Fibroblast of villous mesenchyme (primary cell): ENCODE results near the gene GRPEL1. TPM values are rescaled to one million over a fixed set of nuclear protein-coding genes. Genes with fewer than 3 reads are reported as not detected.

Source experiments
- DNase-seq: peaks from one replicate; pipeline ENCODE4 v3.0.0-alpha.2; 2010; ENCODE audit warnings: low read depth
- H3K4me3 ChIP-seq: 2 replicates; pipeline ENCODE4 v1.5.1; 2011; ENCODE audit warnings: low read depth, mild to moderate bottlenecking, low read length
- total RNA-seq: library from RNA; depleted of rRNA; stranded (reverse); fragments of >200 nt; gene quantifications from 2 replicates; pipeline ENCODE4 v1.2.3, GENCODE V29; 2012
- TF ChIP-seq, protein P1 (sequence below): IDR thresholded peaks from 2 replicates; pipeline ENCODE4 v1.5.1; 2012; ENCODE audit warnings: low read depth, mild to moderate bottlenecking, low read length; ENCODE audit not compliant: insufficient read depth

Gene GRPEL1
- total RNA-seq, 1 donor = 32.8 TPM

DNA sequence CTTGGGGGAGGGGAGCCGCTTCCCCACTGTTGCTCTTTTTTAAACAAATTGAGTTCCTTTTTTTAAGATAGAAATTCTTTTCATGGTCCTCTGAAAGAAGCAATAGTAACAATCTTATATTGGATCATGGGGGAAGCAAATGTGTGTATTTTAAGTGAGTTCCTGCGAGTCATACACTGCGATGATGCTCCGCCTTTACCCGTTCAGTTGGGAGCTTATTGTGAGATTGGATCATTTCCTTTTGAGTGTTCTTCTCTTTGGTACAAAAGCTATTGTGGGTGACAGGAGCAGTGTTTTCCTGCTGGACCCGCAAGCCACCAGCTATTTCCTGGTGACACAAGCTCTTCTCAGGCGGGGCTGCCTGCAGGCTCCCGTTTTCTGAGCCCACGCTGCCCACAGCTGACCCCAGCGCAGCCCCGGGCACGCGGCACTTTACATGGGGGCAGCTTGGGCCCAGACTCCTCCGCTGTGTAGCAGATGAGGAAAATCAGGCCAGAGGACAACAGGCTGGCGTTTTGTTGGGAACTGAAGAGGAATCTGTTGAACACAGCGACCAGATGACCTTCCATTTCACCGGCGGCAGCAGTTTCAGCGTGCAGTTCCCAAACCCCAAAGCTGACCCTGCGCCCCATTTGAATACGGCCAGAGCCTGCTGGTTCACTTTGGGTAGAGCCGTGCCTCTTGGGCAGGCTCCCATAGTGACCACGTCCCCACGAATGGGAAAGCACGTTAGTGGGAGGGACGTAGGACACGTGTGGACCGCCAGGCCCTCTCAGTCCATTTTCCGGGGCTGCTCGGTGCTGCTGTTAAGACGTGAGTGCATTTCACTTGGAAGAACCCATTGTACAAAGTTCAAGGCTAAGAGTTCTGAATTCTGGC lies 12.5 kb downstream of the GRPEL1 start:
- no peak for DNase-seq
- TF ChIP-seq, protein P1, sequence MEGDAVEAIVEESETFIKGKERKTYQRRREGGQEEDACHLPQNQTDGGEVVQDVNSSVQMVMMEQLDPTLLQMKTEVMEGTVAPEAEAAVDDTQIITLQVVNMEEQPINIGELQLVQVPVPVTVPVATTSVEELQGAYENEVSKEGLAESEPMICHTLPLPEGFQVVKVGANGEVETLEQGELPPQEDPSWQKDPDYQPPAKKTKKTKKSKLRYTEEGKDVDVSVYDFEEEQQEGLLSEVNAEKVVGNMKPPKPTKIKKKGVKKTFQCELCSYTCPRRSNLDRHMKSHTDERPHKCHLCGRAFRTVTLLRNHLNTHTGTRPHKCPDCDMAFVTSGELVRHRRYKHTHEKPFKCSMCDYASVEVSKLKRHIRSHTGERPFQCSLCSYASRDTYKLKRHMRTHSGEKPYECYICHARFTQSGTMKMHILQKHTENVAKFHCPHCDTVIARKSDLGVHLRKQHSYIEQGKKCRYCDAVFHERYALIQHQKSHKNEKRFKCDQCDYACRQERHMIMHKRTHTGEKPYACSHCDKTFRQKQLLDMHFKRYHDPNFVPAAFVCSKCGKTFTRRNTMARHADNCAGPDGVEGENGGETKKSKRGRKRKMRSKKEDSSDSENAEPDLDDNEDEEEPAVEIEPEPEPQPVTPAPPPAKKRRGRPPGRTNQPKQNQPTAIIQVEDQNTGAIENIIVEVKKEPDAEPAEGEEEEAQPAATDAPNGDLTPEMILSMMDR = no peak
- no peak overlapping the region for H3K4me3 ChIP-seq

DNA sequence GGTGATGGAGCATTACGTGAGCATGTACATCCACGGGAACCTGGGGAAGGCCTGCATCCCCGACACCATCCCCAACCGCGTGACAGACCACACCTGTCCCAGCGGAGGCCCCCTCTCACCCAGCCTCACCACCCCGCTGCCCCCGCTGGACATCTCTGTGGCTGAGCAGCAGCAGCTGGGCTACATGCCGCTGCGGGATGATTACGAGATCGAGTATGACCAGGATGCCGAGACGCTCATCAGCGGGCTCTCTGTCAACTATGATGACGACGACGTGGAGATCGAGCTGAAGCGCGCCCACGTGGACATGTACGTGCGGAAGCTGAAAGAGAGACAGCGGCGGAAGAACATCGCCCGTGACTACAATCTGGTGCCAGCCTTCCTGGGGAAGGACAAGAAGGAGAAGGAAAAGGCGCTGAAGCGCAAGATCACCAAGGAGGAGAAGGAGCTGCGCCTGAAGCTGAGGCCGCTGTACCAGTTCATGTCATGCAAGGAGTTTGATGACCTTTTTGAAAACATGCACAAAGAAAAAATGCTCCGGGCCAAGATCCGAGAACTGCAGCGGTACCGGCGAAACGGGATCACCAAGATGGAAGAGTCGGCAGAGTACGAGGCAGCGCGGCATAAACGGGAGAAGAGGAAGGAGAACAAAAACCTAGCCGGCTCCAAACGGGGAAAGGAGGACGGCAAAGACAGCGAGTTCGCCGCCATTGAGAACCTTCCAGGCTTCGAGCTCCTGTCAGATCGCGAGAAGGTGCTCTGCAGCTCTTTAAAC lies 13.6 kb downstream of the GRPEL1 start:
- DNase-seq = no peak
- H3K4me3 ChIP-seq = no peak overlapping the region
- TF ChIP-seq, protein P1 = no peak

DNA sequence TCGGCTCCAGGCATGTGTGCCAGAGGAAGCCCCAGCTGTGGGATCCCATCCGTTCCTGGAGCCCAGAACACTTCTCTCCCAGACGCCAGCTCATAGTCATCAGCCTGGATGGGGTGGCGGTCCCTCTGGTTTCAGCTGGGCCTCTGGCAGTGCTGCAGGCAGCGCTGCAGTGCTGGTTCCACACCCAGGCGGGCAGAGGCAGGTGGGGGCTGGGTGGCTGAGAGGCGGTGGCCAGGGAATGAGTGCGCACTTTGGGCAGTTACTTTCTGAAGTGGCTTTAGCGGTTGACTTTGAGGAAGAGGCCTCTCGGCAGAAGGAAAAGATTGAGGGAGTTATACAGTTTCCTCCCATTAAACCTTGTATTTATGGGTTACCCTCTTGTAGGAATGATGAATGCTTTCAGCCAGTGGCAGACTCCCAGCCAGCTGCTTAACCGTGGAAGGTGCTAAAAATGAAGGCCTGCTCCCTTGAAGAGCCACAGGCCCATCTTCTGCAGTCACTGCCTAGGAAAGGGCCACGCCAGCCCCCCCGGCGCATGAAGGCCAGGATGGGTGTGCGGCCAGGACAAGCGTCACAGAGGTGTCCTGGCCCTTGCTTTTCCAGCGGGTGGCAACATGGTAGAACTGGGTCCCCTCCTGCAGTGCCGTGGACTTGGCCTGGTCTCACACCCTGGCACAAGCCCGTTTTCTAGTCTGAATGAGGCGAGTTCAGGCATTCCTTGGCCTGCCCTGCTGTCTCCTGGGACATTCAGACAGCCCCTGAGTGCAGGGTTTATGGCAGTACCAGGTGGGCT lies 14.7 kb downstream of the GRPEL1 start:
- DNase-seq = no peak
- H3K4me3 ChIP-seq = no peak overlapping the region
- TF ChIP-seq, protein P1 = no peak

DNA sequence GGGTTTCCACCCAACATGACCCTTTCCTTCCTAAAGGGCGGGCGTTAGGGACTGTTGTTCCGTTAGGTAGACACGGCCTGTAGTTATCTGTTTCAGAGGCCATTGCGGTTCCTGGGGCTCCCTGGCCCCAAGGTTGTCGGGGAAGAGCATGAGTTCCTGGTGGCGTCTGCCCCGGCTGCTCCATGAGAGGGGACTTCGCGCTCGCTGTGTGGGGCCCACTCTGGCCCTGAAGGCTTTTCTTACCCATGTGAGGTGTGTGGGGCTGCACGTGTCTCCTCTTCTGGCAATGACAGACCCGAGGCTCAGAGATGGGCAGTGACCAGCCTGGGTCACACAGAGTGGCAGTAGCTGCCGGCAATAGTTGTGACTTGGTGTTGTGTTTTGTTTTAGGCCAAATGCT lies 15.6 kb downstream of the GRPEL1 start:
- no peak for DNase-seq
- TF ChIP-seq, protein P1 = no peak
- H3K4me3 ChIP-seq = no peak overlapping the region

DNA sequence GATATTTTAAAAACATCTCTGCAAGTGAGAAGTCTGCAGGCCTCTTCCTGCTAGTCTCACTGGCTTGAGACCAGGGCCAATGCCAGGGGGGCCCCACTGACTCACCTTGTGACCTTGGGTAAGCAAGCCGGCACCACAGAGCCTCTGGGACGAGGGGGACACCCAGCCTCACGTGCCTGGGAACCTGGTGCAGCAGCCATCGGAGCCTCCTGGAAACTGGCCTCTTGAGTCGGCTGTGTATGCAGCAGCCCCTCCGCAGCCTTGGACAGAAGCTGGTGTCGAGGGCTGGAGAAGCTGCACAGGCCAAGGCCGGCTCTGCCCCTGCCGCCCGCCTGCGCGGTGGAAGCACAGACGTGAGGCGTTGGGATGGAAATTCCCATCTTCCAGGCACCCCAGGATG lies 16.0 kb downstream of the GRPEL1 start:
- DNase-seq = no peak
- TF ChIP-seq, protein P1 = no peak

DNA sequence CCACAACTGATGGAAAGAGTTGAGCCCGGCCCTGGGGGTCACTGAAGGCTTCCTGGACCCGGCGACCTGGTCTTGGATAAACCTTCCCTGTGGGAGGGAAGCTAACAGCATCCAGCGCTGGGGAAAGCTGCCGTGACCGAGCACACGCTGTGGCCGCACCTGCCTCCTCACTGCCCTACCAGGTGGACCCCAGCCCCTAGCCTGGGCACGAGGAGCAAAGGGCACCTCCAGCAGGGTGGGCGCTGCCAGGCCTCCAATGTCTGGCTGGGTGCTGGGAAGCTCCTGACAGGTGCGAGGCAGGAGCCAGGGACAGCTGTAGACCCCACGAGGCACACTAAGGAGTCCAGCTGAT lies 16.7 kb downstream of the GRPEL1 start:
- H3K4me3 ChIP-seq = no peak overlapping the region
- DNase-seq = no peak
- TF ChIP-seq, protein P1 = no peak

More for the DNA sequence above, 16.0 kb downstream of the GRPEL1 start:
- no peak overlapping the region for H3K4me3 ChIP-seq
